HEK293 (cell line): Measurements from ENCODE around the gene ADAMTS14.

ENCODE experiments used
- CTCF ChIA-PET: fragments of 350-600 bp; formaldehyde crosslinking; extraction: SDS; loops from one replicate; lab custom pipeline; 2021; ENCODE audit warnings: antibody characterized with exemption; lab: Yijun Ruan, JAX
- POLR2A ChIA-PET: fragments of 300-600 bp; formaldehyde crosslinking; extraction: SDS; loops from one replicate; lab custom pipeline; 2020; ENCODE audit warnings: antibody characterized with exemption, inconsistent platforms; lab: Yijun Ruan, JAX
- H3K27ac ChIP-seq: fragments of 200-500 bp; sonication (Bioruptor generic); 2 replicates; pipeline ENCODE4 v1.5.1; 2014; ENCODE audit warnings: low read depth, low read length, control low read depth, inconsistent platforms; ENCODE audit errors: extremely low read depth
- H3K36me3 ChIP-seq, 2 experiments: fragments of 200-500 bp in 1 of 2; sonication (Bioruptor generic) in 1 of 2; 1 replicate in 1 of 2; 2 replicates in 1 of 2; pipeline ENCODE4 v1.5.1; 2014 to 2017; ENCODE audit warnings: inconsistent platforms in 2 of 2, low read length in 2 of 2; ENCODE audit not compliant: control insufficient read depth in 2 of 2, insufficient read depth in 1 of 2
- H3K4me1 ChIP-seq: fragments of 200-500 bp; sonication (Bioruptor generic); 2 replicates; pipeline ENCODE4 v1.5.1; 2014; ENCODE audit warnings: mild to moderate bottlenecking, low read length, inconsistent platforms; ENCODE audit not compliant: control insufficient read depth, insufficient read depth
- H3K4me3 ChIP-seq: 2 replicates; pipeline ENCODE4 v1.5.1; 2011; ENCODE audit warnings: low read depth, mild to moderate bottlenecking, control low read depth, low read length, moderate library complexity
- H3K9me3 ChIP-seq: fragments of 200-500 bp; sonication (Bioruptor generic); 2 replicates; pipeline ENCODE4 v1.5.1; 2014; ENCODE audit warnings: low read depth, low read length, inconsistent platforms; ENCODE audit not compliant: control insufficient read depth, insufficient read depth
- ATF2 ChIP-seq: fragments of 450-650 bp; formaldehyde crosslinking; IDR thresholded peaks from 2 replicates; pipeline ENCODE4 v1.5.1; 2016; ENCODE audit warnings: missing biosample characterization, missing genetic modification characterization, low read depth
- BCL6B ChIP-seq: fragments of 450-650 bp; formaldehyde crosslinking; IDR thresholded peaks from 2 replicates; pipeline ENCODE4 v1.5.1; 2017; ENCODE audit warnings: missing biosample characterization, missing genetic modification characterization
- MYNN ChIP-seq: fragments of 450-650 bp; formaldehyde crosslinking; IDR thresholded peaks from 2 replicates; pipeline ENCODE4 v1.5.1; 2016; ENCODE audit warnings: missing biosample characterization, missing genetic modification characterization, borderline replicate concordance
- OSR2 ChIP-seq: fragments of 450-650 bp; formaldehyde crosslinking; IDR thresholded peaks from 2 replicates; pipeline ENCODE4 v1.5.1; 2016; ENCODE audit warnings: missing biosample characterization, missing genetic modification characterization
- ZBTB44 ChIP-seq: fragments of 450-650 bp; IDR thresholded peaks from 2 replicates; pipeline ENCODE4 v1.5.1; 2018; ENCODE audit warnings: missing biosample characterization, mild to moderate bottlenecking, missing genetic modification characterization
- ZBTB48 ChIP-seq: fragments of 450-650 bp; formaldehyde crosslinking; IDR thresholded peaks from 2 replicates; pipeline ENCODE4 v1.5.1; 2016; ENCODE audit warnings: missing biosample characterization, missing genetic modification characterization
- ZBTB6 ChIP-seq: fragments of 450-650 bp; formaldehyde crosslinking; IDR thresholded peaks from 2 replicates; pipeline ENCODE4 v1.5.1; 2017; ENCODE audit warnings: missing biosample characterization, missing genetic modification characterization
- ZFP3 ChIP-seq: fragments of 450-650 bp; formaldehyde crosslinking; IDR thresholded peaks from 2 replicates; pipeline ENCODE4 v1.5.1; 2016; ENCODE audit warnings: low read depth, missing biosample characterization, missing genetic modification characterization
- ZFP37 ChIP-seq: fragments of 450-650 bp; formaldehyde crosslinking; IDR thresholded peaks from 2 replicates; pipeline ENCODE4 v1.5.1; 2016; ENCODE audit warnings: missing biosample characterization, missing genetic modification characterization
- ZNF121 ChIP-seq: fragments of 450-650 bp; formaldehyde crosslinking; IDR thresholded peaks from 2 replicates; pipeline ENCODE4 v1.5.1; 2016; ENCODE audit warnings: missing biosample characterization, missing genetic modification characterization
- ZNF362 ChIP-seq: fragments of 450-650 bp; formaldehyde crosslinking; IDR thresholded peaks from 2 replicates; pipeline ENCODE4 v1.5.1; 2016; ENCODE audit warnings: missing biosample characterization, missing genetic modification characterization
- ZNF426 ChIP-seq: fragments of 450-650 bp; formaldehyde crosslinking; IDR thresholded peaks from 2 replicates; pipeline ENCODE4 v1.5.1; 2017; ENCODE audit warnings: missing biosample characterization, missing genetic modification characterization, mild to moderate bottlenecking, inconsistent platforms, moderate library complexity
- ZNF76 ChIP-seq: fragments of 450-650 bp; formaldehyde crosslinking; IDR thresholded peaks from 2 replicates; pipeline ENCODE4; 2016; ENCODE audit warnings: low read depth, missing biosample characterization, missing genetic modification characterization, borderline replicate concordance
- ZNF768 ChIP-seq: fragments of 450-650 bp; formaldehyde crosslinking; IDR thresholded peaks from 2 replicates; pipeline ENCODE4 v1.5.1; 2018; ENCODE audit warnings: missing biosample characterization, mild to moderate bottlenecking, missing genetic modification characterization
- ZNF837 ChIP-seq: fragments of 450-650 bp; formaldehyde crosslinking; IDR thresholded peaks from 2 replicates; pipeline ENCODE4 v1.5.1; 2016; ENCODE audit warnings: missing biosample characterization, missing genetic modification characterization
- ZNF843 ChIP-seq: fragments of 450-650 bp; formaldehyde crosslinking; IDR thresholded peaks from 2 replicates; pipeline ENCODE4 v1.5.1; 2016; ENCODE audit warnings: missing biosample characterization, missing genetic modification characterization

ADAMTS14 gene

GRCh38 chr10:70677620-70678249 lies 5.4 kb downstream of the ADAMTS14 start:
- Histone ChIP-seq H3K27ac (no peak overlapping the region), H3K36me3 (no peaks in the 10 kb centered on the region), H3K9me3 (no peaks in the 10 kb centered on the region), H3K4me1 (no peaks in the 10 kb centered on the region), H3K4me3 (no peak overlapping the region)
- TF ChIP-seq ZNF362 (no peak), ZNF768 (tag by site-specific recombination) (no peak), BCL6B (tag by site-specific recombination) (no peak), ZNF76 (tag by site-specific recombination) (no peak), OSR2 (tag by site-specific recombination) (no peak), ZBTB48 (tag by site-specific recombination) (no peak), ZNF426 (tag by site-specific recombination) (no peak), ATF2 (no peak), MYNN (tag by site-specific recombination) (no peak), ZNF843 (tag by site-specific recombination) (no peak), ZBTB6 (tag by site-specific recombination) (no peak), ZNF121 (tag by site-specific recombination) (no peak), ZBTB44 (tag by site-specific recombination) (no peak), ZNF837 (tag by site-specific recombination) (no peak)
- CTCF ChIA-PET, result interaction anchor here (0.6 kb wide), 1 partner anchor 288 kb away, joined by 3 read pairs; no protein-coding TSS in a partner anchor
- POLR2A ChIA-PET, result no interaction called here

- Histone ChIP-seq H3K27ac (no peak overlapping the region), H3K36me3 (no peaks in the 10 kb centered on the region), H3K9me3 (no peaks in the 10 kb centered on the region), H3K4me1 (no peaks in the 10 kb centered on the region), H3K4me3 (no peak overlapping the region)
- no peak for TF ChIP-seq ZFP37
- TF ChIP-seq ZFP3, result peak; percentile 54; the same call in 1 of the 2 replicates
- ChIA-PET POLR2A (no interaction called here), CTCF (interaction anchor here (0.6 kb wide), 1 partner anchor 289 kb away, joined by 3 read pairs; no protein-coding TSS in a partner anchor)
Observed at GRCh38 chr10:70678250-70678635, 5.9 kb downstream of the ADAMTS14 start.
